NCI-H82 (cell line): ENCODE results near the gene SGF29.
"Not testable (repeated sequence)": the region's sequence is repeated elsewhere in the genome, so short reads cannot be mapped to it uniquely, and the experiment has no call there.

Experiments
- DNase-seq: peaks from one replicate; lab custom pipeline; 2025; lab: John Stamatoyannopoulos, UW

SGF29 gene

DNA sequence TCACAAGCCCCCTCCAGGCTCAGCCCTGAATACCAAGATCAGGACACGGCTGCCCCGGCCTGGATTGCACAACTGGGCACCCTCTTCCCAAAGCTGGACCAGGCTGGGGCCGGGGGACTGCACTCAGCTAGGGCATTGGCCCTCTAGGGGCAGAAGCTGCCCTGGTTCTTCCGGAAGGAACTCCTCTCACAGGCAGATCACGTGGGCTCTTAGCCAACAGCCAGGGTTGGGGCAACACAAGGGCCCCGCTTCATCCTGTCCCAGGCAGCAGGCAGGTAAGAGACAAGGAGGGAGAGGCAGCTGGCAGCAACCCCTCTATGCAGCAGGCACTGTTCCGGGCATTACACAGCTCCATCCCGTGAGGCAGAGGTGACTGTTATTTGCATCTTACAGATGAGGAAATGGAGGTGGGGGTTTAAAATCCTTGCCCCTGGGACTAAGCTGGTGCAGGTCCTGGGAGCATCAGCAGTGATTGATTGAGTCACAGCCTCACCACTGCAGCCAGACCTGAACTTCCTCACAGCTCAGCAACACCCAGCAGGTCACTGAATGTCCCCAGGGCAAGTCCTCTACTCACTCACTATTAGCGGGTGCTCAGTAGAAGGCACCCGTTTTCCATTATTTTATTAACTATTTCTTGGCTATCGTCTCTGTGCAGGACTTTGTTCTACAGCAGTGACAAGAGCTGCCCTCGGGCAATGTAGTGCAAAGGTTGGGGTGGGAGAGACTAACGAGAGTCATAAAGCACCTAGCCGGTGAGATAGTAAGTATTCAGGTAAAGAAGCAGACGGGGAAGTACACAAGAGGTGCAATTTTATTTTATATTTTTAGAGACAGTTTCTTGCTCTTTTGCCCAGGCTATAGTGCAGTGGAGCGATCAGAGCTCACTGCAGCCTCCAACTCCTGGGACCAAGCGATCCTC is 58.9 kb downstream of the SGF29 start:
- DNase-seq, result not testable (repeated sequence)

GRCh38 chr16:28613912-28614311 is 60.2 kb downstream of the SGF29 start:
- DNase-seq, result not testable (repeated sequence)

GRCh38 chr16:28614561-28614960 is 60.8 kb downstream of the SGF29 start:
- DNase-seq, result not testable (repeated sequence)

- peak; percentile 59 for DNase-seq
Measured at GRCh38 chr16:28615486-28616223, 61.9 kb downstream of the SGF29 start.

GRCh38 chr16:28616224-28616577 is 62.5 kb downstream of the SGF29 start:
- DNase-seq, result not testable (repeated sequence)

DNA sequence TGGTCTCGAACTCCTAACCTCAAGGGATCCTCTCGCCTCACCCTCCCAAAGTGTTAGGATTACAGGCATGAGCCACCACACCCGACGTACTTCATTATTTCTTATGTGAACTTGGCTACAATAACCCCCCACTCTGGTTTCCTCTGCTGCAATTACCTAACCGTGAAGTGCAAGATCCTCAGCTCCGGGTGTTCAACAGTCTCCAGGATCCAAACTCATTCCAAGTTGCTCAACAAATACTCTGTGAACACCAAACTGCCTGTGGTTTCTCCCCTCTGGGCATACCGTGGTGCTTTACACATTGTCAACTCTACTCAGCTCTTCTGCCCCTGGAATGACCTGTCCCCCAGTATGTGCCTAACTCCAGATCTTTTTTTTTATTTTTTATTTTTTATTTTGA is 62.9 kb downstream of the SGF29 start:
- DNase-seq, result no peak

- DNase-seq, result peak; percentile 21
Measured at GRCh38 chr16:28617874-28618273, 64.2 kb downstream of the SGF29 start.

DNA sequence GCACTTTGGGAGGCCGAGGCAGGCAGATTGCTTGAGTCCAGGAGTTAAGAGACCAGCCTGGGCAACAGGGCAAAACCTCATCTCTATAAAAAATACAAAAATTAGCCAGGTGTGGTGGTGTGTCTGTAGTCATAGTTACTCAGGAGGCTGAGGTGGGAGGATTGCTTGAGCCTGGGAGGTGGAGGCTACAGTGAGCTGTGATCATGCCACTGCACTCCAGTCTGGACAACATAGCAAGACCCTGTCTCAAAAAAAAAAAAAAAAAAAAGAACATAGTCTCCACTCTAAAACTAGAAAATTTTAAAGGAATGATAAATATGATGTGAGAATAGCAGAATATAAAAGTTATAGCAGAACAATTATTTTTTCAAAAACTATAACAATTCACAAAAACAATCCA is 66.6 kb downstream of the SGF29 start:
- DNase-seq, result not testable (repeated sequence)

DNA sequence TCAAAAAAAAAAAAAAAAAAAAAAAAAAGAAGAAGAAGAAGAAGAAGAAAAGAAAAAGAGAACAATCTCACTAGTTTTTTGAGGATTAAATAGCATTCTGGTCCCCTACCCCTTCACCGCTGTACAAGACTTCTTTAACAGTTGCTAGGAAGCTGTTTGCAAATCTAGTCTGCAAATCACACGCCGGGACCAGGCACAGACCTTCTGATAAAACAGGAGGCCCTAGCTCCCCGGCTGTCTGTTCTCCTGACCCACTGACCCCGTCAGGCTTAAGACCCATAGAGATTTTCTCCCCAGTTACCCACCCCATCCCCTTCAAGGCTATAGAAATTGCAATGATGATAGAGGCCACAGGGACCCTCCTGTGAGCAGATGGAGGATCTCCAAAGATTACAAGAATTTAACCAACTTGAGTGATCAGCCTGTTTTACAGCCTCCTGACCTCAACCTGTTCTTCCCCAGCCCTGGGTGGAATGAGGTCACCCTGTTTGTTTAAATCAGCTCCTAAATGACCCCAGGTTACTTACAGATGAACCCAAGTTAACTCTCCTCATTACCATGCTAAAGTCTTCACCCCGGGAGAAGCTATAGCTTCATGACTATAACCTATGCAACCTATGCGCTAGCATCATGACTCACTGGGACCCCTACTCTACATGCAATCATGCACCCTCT is 67.9 kb downstream of the SGF29 start:
- peak; percentile 53 for DNase-seq

GRCh38 chr16:28622532-28623171 is 68.9 kb downstream of the SGF29 start:
- not testable (repeated sequence) for DNase-seq

DNA sequence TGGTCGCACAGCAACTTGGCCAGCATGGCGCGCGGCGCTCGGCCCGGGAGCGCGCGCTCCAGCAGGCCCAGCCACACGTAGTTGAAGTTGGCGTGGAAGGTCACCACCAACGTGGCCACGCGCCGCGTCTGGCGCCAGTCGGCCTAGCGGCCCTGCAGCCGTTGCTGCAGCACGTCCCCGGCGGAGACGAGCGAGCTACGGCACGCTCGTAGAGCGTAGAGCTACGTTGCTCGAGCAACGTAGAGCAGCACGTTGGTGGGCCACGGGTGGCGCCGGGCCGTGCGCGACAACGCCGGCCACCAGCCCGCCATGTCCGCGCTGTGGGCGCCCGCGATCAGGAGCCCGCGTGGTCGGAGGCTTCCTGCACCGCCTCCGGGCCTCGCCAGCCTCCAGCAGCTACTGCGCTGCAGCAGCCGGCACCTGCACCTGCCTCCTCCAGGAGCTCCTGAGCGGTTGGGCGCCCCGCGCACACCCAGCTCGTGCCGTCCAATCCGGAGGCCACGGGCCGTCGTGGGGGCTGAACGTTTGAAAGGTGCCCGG is 69.5 kb downstream of the SGF29 start:
- DNase-seq, result no peak

DNA sequence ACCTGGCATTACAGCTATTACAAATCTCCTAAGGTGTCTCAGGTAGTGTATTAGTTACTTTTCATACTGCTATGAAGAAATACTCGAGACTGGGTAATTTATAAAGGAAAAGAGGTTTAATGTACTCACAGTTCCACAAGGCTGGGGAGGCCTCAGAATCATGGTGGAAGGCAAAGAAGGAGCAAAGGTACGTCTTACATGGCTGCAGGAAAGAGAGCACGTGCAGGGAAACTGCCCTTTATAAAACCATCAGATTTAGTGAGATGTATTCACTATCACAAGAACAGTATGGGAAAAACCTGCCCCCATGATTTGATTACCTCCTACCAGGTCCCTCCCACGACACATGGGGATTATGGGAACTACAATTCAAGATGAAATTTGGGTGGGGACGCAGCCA is 77.2 kb downstream of the SGF29 start:
- DNase-seq, result not testable (repeated sequence)

DNA sequence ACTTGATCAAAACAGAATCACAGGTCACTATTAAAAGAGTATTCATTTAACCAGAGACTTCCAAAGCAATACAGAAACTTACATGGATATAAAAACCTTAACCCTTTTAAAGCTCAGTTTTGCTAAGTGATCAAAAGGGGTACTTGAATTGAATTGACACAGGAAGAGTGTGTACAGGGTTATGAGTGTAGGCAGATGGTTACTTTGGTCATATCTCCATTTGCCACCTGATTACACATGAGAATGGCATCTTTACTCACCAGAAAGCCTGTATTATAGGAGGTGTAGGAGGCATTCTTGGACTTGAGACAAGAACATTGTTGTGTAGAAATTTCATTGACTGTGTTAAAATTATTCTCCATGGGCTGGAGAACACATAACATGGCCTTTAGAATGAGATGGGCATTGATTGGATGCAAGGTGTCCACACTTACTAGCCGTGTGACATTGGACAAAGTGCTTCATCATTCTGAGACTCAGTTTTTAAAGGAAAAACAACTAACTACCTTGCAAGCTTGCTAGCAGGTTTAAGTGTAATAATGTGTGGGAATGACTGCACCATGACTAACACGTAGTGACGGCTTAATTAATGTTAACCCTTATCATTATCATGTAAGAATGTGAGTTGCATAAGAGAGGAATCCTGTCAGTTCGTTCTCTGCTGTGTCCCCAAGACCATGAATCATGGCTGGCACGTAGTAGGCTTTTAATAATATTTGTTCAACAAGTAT is 82.5 kb downstream of the SGF29 start:
- not testable (repeated sequence) for DNase-seq

DNA sequence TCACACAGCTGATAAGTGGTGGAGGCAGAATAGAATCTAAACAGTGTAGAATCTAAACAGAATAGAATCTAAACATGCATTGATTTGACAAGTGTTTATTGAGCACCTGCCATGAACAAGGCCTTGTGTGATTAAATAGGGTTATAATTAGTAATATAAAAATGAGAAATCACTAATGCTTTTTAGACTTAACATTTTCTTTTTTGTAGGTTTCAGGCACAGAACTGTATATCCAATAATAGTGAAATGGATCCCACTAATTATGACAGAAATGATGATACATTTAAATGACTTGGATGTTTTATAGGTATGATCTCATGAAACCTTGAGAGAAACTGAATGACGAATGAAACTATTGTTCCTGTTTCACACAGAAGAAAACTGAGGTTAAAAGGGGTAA is 84.0 kb downstream of the SGF29 start, which contains the start of gene NPIPB8:
Gene NPIPB8 (plus strand): TSS at position 301 of the 400 bp plus-strand sequence. CDS start 296 bp downstream, outside the sequence.
- DNase-seq, result not testable (repeated sequence)

DNA sequence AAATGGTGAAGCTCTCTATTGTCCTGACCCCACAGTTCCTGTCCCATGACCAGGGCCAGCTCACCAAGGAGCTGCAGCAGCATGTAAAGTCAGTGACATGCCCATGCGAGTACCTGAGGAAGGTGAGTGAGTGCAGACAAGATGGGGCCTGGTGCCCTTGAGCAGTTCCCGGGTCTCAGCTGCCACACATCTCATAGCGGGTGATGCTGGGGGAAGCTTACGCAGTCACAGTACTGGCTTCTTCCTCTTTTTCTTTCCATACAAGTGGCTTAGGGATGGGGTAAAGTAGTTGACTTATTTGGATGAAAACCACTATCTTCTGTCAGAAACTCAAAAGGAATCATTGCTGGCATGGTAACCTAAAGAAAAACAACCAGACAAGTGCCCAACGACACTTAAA is 84.6 kb downstream of the SGF29 start:
- not testable (repeated sequence) for DNase-seq

DNA sequence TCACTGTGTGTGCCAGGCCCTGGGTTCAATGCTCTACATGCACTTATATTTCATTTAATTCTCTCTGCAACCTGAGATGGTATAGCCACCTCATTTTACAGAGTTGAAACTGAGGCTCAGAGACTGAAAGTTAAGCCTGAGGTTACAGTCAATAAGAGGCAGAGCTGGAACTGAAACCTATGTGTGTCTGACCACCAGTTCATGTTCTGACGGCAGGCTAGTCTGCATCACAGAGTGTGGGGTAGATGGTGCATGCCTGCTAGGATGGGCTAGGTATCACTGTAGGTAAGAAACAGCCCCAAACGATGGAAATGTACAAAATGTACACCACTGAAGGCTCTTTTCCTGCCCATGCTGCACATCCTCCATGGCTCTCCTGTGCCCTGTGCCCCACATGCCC is 86.2 kb downstream of the SGF29 start:
- not testable (repeated sequence) for DNase-seq
